ENCODE measurements around the gene SUCO. TPM values are rescaled to one million over a fixed set of nuclear protein-coding genes. Genes with fewer than 3 reads are reported as not detected.

Gene SUCO
- total and polyA plus RNA-seq, 2 of the 8 experiments (the other 6 are each of a cell fraction or from before 2014, with no cell fraction given) = 8.3 to 35.8 TPM

- TF ChIP-seq MAFK (IDR thresholded peaks at IDR 0.05; ENCODE audit: low read depth, low read length) = no peak
Observed at GRCh38 chr1:172650474-172651193, 117.7 kb downstream of the SUCO start (continued).
